ENCODE data around the gene ABCB11. TPM values are rescaled to one million over a fixed set of nuclear protein-coding genes. Genes with fewer than 3 reads are reported as not detected.

Gene ABCB11
- total RNA-seq, 4 donors from 2014 or later, result 0.29 TPM; not detected in 3

DNA sequence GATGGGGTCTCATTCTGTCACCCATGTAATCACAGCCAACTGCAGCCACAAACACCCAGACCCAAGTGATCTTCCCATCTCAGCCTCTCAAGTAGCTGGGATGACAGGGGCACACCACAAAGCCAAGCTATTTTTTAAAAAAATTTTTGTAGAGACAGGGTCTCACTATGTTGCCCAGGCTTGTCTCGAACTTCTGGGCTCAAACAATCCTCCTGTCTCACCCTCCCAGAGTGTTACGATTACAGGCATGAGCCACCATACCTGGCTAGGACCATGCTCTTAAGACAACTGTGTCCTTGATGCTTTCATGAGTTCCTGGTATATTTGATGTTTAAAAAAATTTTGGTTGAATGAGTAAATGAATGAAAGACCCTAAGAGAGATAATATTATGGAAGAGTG lies 19.4 kb downstream of the ABCB11 start:
- Histone ChIP-seq H3K27me3 (no peaks in the 10 kb centered on the region), H3K4me1 (no peaks in the 10 kb centered on the region), H3K9me3 (no peaks in the 10 kb centered on the region), H3K36me3 (no peaks in the 10 kb centered on the region), H3K27ac (no peak overlapping the region), H3K4me3 (no peak overlapping the region)
- DNase-seq, result no peak
- intact Hi-C loops (cut with DNase I; ENCODE audit: low total_unique reads), result no loop called here
- TF ChIP-seq POLR2A (IDR thresholded peaks at IDR 0.05), result no peak
- TF ChIP-seq, protein P1, sequence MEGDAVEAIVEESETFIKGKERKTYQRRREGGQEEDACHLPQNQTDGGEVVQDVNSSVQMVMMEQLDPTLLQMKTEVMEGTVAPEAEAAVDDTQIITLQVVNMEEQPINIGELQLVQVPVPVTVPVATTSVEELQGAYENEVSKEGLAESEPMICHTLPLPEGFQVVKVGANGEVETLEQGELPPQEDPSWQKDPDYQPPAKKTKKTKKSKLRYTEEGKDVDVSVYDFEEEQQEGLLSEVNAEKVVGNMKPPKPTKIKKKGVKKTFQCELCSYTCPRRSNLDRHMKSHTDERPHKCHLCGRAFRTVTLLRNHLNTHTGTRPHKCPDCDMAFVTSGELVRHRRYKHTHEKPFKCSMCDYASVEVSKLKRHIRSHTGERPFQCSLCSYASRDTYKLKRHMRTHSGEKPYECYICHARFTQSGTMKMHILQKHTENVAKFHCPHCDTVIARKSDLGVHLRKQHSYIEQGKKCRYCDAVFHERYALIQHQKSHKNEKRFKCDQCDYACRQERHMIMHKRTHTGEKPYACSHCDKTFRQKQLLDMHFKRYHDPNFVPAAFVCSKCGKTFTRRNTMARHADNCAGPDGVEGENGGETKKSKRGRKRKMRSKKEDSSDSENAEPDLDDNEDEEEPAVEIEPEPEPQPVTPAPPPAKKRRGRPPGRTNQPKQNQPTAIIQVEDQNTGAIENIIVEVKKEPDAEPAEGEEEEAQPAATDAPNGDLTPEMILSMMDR (IDR thresholded peaks at IDR 0.05), result no peak

DNA sequence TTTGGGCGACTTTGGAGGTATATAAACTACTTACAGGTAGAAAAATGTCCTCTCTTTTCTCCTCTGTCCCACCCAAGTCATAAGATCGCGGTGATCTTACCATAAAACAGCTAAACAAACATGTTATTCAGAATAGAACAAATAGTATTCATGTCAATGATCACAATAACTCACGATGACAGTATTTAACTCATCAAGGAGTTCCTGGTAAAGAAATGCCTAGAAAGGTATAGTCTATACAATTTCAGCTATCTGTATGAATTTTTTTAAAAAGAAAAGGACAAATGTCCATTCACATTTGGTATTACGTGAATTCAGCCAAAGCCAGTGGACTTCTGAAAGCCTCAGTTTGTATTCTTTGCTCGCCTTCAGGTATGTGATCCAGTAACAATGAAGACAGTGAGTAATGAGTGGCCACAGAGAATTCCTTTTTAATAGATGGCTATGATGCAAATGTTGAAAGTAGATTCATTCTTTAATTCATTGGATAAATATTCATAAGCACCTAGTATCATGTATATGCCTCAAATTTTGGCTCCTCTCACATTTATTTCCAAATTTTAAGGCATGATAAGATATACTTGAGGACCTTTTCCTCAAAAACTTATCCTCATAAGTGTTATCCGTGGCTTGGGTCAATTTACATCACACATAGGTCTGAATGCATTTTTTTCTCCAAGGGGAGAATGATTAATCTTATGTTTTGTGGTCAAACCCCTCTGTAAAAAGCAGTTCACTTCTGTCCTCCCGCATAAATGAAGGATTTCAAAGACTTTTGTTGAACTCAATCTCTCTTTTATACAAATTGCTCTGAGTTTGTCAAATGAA lies 20.3 kb downstream of the ABCB11 start:
- no peaks in the 10 kb centered on the region for H3K4me1 ChIP-seq
- no peak for TF ChIP-seq POLR2A (IDR thresholded peaks at IDR 0.05)
- TF ChIP-seq, protein P1 (IDR thresholded peaks at IDR 0.05), result no peak
- H3K36me3 ChIP-seq, result no peaks in the 10 kb centered on the region
- no peaks in the 10 kb centered on the region for H3K9me3 ChIP-seq
- intact Hi-C loops (cut with DNase I; ENCODE audit: low total_unique reads), result no loop called here
- H3K4me3 ChIP-seq, result no peak overlapping the region
- H3K27ac ChIP-seq, result no peak overlapping the region
- no peaks in the 10 kb centered on the region for H3K27me3 ChIP-seq
- no peak for DNase-seq

DNA sequence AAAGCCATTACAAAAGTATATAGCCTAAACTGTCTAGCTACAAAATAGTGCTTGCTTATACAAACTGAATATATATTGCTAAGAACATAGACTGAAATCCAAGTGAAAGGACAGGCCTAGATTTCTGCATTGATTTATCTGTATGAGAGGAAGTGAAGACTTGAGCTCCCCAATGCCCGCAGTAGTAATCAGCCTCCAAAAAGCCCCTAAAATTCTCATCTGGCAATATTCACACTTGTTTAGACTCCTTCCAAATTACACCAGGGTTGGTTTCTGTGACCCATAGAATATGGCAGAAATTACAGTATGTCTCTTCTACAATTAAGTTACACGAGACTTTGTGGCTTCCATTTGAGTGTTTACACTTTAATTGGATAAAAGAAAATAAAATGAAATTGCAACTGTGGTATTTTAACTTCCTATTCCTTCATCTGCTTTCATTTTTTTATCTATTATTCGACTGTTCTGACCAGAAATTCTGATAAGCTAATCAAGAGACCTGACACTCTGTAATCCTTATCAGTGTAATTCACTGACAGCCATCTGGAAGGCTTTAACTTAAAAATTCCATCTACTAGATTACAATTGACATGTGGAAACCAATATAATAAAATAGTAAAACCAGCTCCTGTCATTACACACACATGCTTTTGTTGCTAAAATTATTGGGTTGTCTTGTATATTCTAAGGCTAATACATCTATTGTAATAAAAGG lies 21.1 kb downstream of the ABCB11 start:
- no peaks in the 10 kb centered on the region for H3K27me3 ChIP-seq
- H3K27ac ChIP-seq, result no peak overlapping the region
- no peaks in the 10 kb centered on the region for H3K4me1 ChIP-seq
- H3K4me3 ChIP-seq, result no peak overlapping the region
- TF ChIP-seq, protein P1 (IDR thresholded peaks at IDR 0.05), result no peak
- no peak for TF ChIP-seq POLR2A (IDR thresholded peaks at IDR 0.05)
- H3K9me3 ChIP-seq, result no peaks in the 10 kb centered on the region
- intact Hi-C loops (cut with DNase I; ENCODE audit: low total_unique reads), result no loop called here
- DNase-seq, result no peak
- no peaks in the 10 kb centered on the region for H3K36me3 ChIP-seq

DNA sequence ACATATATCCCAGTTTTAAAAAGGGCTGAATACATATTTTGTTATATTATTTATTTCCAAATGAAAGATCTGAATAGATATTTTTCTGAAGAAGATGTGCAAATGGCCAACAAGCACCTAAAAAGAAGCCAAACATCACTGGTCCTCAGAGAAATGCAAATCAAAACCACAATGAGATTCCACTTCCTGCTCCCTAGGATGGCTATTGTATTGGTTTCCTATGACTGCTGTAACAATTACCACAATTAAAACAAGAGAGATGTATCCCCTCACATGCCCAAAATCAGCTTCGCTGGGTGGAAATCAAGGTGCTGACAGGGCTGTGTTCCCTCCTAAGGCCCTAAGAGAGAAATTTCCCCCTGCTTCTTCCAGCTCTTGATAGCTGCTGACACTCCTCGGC lies 23.2 kb downstream of the ABCB11 start:
- no peaks in the 10 kb centered on the region for H3K9me3 ChIP-seq
- DNase-seq, result no peak
- H3K4me3 ChIP-seq, result no peak overlapping the region
- H3K4me1 ChIP-seq, result no peaks in the 10 kb centered on the region
- intact Hi-C loops (cut with DNase I; ENCODE audit: low total_unique reads), result no loop called here
- H3K36me3 ChIP-seq, result no peaks in the 10 kb centered on the region
- no peaks in the 10 kb centered on the region for H3K27me3 ChIP-seq
- TF ChIP-seq, protein P1 (IDR thresholded peaks at IDR 0.05), result no peak
- no peak for TF ChIP-seq POLR2A (IDR thresholded peaks at IDR 0.05)
- no peak overlapping the region for H3K27ac ChIP-seq

DNA sequence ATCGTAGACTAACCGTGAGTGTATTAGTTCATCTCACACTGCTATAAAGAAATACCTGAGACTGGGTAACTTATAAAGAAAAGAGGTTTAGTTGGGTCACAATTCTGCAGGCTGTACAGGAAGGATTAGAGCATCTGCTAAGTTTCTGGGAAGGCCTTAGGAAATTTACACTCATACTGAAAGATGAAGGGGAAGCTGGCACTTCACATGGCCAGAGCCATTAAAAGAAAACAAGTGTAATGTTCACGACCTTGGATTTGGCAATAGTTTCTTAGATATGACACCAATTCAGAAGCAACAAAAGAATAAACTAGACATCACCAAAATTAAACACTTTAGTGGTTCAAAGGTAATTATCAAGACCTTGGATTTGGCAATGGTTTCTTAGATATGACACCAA lies 23.8 kb downstream of the ABCB11 start:
- no peak for DNase-seq
- Histone ChIP-seq H3K4me1 (no peaks in the 10 kb centered on the region), H3K27ac (no peak overlapping the region), H3K36me3 (no peaks in the 10 kb centered on the region), H3K4me3 (no peak overlapping the region), H3K27me3 (no peaks in the 10 kb centered on the region), H3K9me3 (no peaks in the 10 kb centered on the region)
- intact Hi-C loops (cut with DNase I; ENCODE audit: low total_unique reads), result no loop called here
- no peak for TF ChIP-seq POLR2A (IDR thresholded peaks at IDR 0.05)
- TF ChIP-seq, protein P1 (IDR thresholded peaks at IDR 0.05), result no peak

All from uterus (tissue), 4 donors.